Activated effector memory CD4-positive, alpha-beta T cell treated with Interleukin-2 at 50 U/mL for 16 hours (primary cell): Measurements from ENCODE around the gene KIF5A.
"Not testable (repeated sequence)": the region's sequence is repeated elsewhere in the genome, so short reads cannot be mapped to it uniquely, and the experiment has no call there.

Experiments used
- DNase-seq: peaks from one replicate; pipeline ENCODE4 v3.0.0-alpha.2; 2020

KIF5A gene

GRCh38 chr12:57549909-57550640 is at the start of gene KIF5A:
Gene KIF5A (plus strand): TSS chr12:57550044. CDS start chr12:57550272, 228 bp downstream.
- DNase-seq = peak; percentile 40

GRCh38 chr12:57500213-57500612 is 49.6 kb upstream of the KIF5A start:
- no peak for DNase-seq

- DNase-seq = not testable (repeated sequence)
These were observed 47.4 kb upstream of the KIF5A start for GRCh38 chr12:57502311-57502969.

- not testable (repeated sequence) for DNase-seq
These were observed 43.3 kb upstream of the KIF5A start for GRCh38 chr12:57506541-57506940.

- not testable (repeated sequence) for DNase-seq
These were observed 42.0 kb upstream of the KIF5A start for GRCh38 chr12:57507796-57508195.

GRCh38 chr12:57511161-57511560 is 38.7 kb upstream of the KIF5A start:
- no peak for DNase-seq

GRCh38 chr12:57511588-57512325 is 38.1 kb upstream of the KIF5A start:
- DNase-seq = no peak

- no peak for DNase-seq
These were observed 37.2 kb upstream of the KIF5A start for GRCh38 chr12:57512665-57513064.

GRCh38 chr12:57513266-57513665 is 36.6 kb upstream of the KIF5A start:
- no peak for DNase-seq

GRCh38 chr12:57513677-57514076 is 36.2 kb upstream of the KIF5A start:
- DNase-seq = not testable (repeated sequence)

GRCh38 chr12:57514246-57514645 is 35.6 kb upstream of the KIF5A start:
- not testable (repeated sequence) for DNase-seq

GRCh38 chr12:57514720-57515407 is 35.0 kb upstream of the KIF5A start:
- DNase-seq = no peak

- no peak for DNase-seq
These were observed 34.4 kb upstream of the KIF5A start for GRCh38 chr12:57515408-57515933.

- no peak for DNase-seq
These were observed 33.8 kb upstream of the KIF5A start for GRCh38 chr12:57515934-57516541.

GRCh38 chr12:57516617-57517153 is 33.2 kb upstream of the KIF5A start:
- DNase-seq = no peak

GRCh38 chr12:57517187-57517586 is 32.7 kb upstream of the KIF5A start:
- no peak for DNase-seq

GRCh38 chr12:57517718-57518117 is 32.1 kb upstream of the KIF5A start:
- not testable (repeated sequence) for DNase-seq

GRCh38 chr12:57518176-57518919 is 31.5 kb upstream of the KIF5A start:
- no peak for DNase-seq

GRCh38 chr12:57518920-57519795 is 30.7 kb upstream of the KIF5A start:
- no peak for DNase-seq

GRCh38 chr12:57519796-57520052 is 30.1 kb upstream of the KIF5A start:
- no peak for DNase-seq
